Measurements from ENCODE around the gene TTBK1.

DNA sequence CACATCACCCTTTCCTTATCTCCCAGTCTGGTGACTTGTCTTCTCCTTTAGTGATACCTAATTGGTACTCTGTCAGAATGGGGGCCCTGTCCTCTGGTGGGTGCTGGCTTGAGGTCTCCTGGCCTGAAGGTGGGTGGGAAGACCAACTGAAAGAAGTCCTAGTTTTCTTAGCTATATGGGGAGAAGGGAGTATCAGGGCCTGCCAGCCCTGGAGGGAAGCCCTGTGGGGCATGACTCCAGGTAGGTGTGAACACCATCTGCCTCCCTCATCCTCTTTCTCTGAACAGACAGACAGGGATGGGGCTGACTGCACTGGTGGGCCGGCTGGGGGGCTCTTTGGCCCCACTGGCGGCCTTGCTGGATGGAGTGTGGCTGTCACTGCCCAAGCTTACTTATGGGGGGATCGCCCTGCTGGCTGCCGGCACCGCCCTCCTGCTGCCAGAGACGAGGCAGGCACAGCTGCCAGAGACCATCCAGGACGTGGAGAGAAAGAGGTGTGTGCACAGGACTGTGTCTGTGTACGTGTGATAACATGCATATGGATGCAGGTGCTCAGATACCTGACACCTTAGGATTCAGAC is 60.6 kb downstream of the TTBK1 start:
- TF ChIP-seq, protein P1, sequence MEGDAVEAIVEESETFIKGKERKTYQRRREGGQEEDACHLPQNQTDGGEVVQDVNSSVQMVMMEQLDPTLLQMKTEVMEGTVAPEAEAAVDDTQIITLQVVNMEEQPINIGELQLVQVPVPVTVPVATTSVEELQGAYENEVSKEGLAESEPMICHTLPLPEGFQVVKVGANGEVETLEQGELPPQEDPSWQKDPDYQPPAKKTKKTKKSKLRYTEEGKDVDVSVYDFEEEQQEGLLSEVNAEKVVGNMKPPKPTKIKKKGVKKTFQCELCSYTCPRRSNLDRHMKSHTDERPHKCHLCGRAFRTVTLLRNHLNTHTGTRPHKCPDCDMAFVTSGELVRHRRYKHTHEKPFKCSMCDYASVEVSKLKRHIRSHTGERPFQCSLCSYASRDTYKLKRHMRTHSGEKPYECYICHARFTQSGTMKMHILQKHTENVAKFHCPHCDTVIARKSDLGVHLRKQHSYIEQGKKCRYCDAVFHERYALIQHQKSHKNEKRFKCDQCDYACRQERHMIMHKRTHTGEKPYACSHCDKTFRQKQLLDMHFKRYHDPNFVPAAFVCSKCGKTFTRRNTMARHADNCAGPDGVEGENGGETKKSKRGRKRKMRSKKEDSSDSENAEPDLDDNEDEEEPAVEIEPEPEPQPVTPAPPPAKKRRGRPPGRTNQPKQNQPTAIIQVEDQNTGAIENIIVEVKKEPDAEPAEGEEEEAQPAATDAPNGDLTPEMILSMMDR (conservative IDR thresholded peaks at IDR 0.05; ENCODE audit: low read depth, low read length): no peak
- TF ChIP-seq EZH2 (IDR thresholded peaks at IDR 0.05; ENCODE audit: borderline replicate concordance, low read depth, low read length, poor library complexity, severe bottlenecking): no peak

Data from A673 (cell line).